Fibroblast of pulmonary artery (primary cell): Measurements from ENCODE around the gene MTMR8.
"Not testable (repeated sequence)": the region's sequence is repeated elsewhere in the genome, so short reads cannot be mapped to it uniquely, and the experiment has no call there.

Source experiments
- DNase-seq: peaks from one replicate; pipeline ENCODE4 v3.0.0-alpha.2; 2010; ENCODE audit warnings: low read depth
- H3K4me3 ChIP-seq: replicated peaks from 2 replicates; pipeline ENCODE4 v1.5.1; 2011; ENCODE audit warnings: low read depth, mild to moderate bottlenecking, control low read depth, low read length, moderate library complexity
- CTCF ChIP-seq: IDR thresholded peaks from 2 replicates; pipeline ENCODE4 v1.5.1; 2011; ENCODE audit warnings: mild to moderate bottlenecking, control low read depth, low read length, inconsistent platforms; ENCODE audit errors: missing control alignments

Gene MTMR8

GRCh38 chrX:64394874-64395567 is at the start of gene MTMR8:
Gene MTMR8, minus strand, starts transcription at chrX:64395452. Its CDS starts 89 bp downstream, at chrX:64395363.
- peak; percentile 4 for DNase-seq
- H3K4me3 ChIP-seq, result peak within 1 kb of the TSS; percentile 28
- TF ChIP-seq CTCF, result no peak

- H3K4me3 ChIP-seq, result no peak overlapping the region
- no peak for TF ChIP-seq CTCF
- no peak for DNase-seq
These were observed 44.3 kb upstream of the MTMR8 start for GRCh38 chrX:64439551-64439950.

GRCh38 chrX:64437665-64438064 is 42.4 kb upstream of the MTMR8 start:
- H3K4me3 ChIP-seq, result no peak overlapping the region
- TF ChIP-seq CTCF, result no peak
- no peak for DNase-seq

GRCh38 chrX:64437218-64437617 is 42.0 kb upstream of the MTMR8 start:
- no peak overlapping the region for H3K4me3 ChIP-seq
- TF ChIP-seq CTCF, result no peak
- no peak for DNase-seq

- H3K4me3 ChIP-seq, result no peak overlapping the region
- no peak for DNase-seq
- no peak for TF ChIP-seq CTCF
These were observed 33.1 kb upstream of the MTMR8 start for GRCh38 chrX:64428371-64428770.

GRCh38 chrX:64427787-64428186 is 32.5 kb upstream of the MTMR8 start:
- no peak overlapping the region for H3K4me3 ChIP-seq
- DNase-seq, result no peak
- TF ChIP-seq CTCF, result no peak

- H3K4me3 ChIP-seq, result no peak overlapping the region
- TF ChIP-seq CTCF, result no peak
- no peak for DNase-seq
These were observed 32.0 kb upstream of the MTMR8 start for GRCh38 chrX:64427281-64427680.

GRCh38 chrX:64409730-64410129 is 14.5 kb upstream of the MTMR8 start:
- not testable (repeated sequence) for DNase-seq

More at GRCh38 chrX:64409730-64410129, 14.5 kb upstream of the MTMR8 start:
- not testable (repeated sequence) for H3K4me3 ChIP-seq
